ENCODE data around the gene TBC1D14. TPM values are rescaled to one million over a fixed set of nuclear protein-coding genes. Genes with fewer than 3 reads are reported as not detected.

Gene TBC1D14
- total RNA-seq = 139 and 151 TPM in 2 replicates

GRCh38 chr4:6909113-6909969, at the start of gene TBC1D14:
TBC1D14 (plus strand) TSS chr4:6909826; CDS start chr4:6923390, 13,564 bp downstream.

GRCh38 chr4:7043284-7044136, 133.9 kb downstream of the TBC1D14 start, which contains the start of gene TADA2B:
TADA2B (plus strand) TSS chr4:7043372; CDS start chr4:7043580, 208 bp downstream.

GRCh38 chr4:7067452-7068278, 158.0 kb downstream of the TBC1D14 start, which contains the start of gene GRPEL1:
GRPEL1 (minus strand) TSS chr4:7068064; CDS start chr4:7068032, 32 bp downstream.

Other genes with a start within 250 kb of the TBC1D14 start
- 19.9 and 208 TPM in 2 replicates for gene S100P, start 215.9 kb upstream of the TBC1D14 start, total RNA-seq
- 55.4 and 60.4 TPM in 2 replicates for gene MRFAP1L1, start 200.0 kb upstream of the TBC1D14 start, total RNA-seq
- 12.6 and 13.7 TPM in 2 replicates for gene BLOC1S4, start 193.7 kb upstream of the TBC1D14 start, total RNA-seq
- 26.0 and 31.5 TPM in 2 replicates for gene KIAA0232, start 127.1 kb upstream of the TBC1D14 start, total RNA-seq
- gene TADA2B, start 133.5 kb downstream of the TBC1D14 start, total RNA-seq = 19.1 and 20.4 TPM in 2 replicates
- gene GRPEL1, start 158.2 kb downstream of the TBC1D14 start, total RNA-seq = 74.2 and 80.3 TPM in 2 replicates

Data from nasal cavity respiratory epithelium epithelial cell of viscerocranial mucosa (primary cell).